IMR-90 (cell line): ENCODE measurements around the gene KCTD19. TPM values are rescaled to one million over a fixed set of nuclear protein-coding genes. Genes with fewer than 3 reads are reported as not detected.
A peak's percentile ranks its signal among the peaks of the same experiment; 100 is the strongest.

Experiments used
- ATAC-seq: fragments of 200-7000 bp; cut with Tn5 transposase; 2 replicates; pipeline ENCODE4 v1.9.1; 2020; ENCODE audit warnings: low read depth, mild to moderate bottlenecking, moderate library complexity
- BruUV-seq: library from RNA; stranded (reverse); fragments of 400-500 nt; replicated peaks from 2 replicates; lab custom pipeline; 2021; lab: Mats Ljungman, UMichigan
- CTCF ChIA-PET: fragments of 300-600 bp; formaldehyde crosslinking; extraction: SDS; loops from one replicate; lab custom pipeline; 2021; ENCODE audit warnings: antibody characterized with exemption; lab: Yijun Ruan, JAX
- POLR2A ChIA-PET: fragments of 300-600 bp; sonication (Branson Sonifier 250); formaldehyde crosslinking; loops from one replicate; lab custom pipeline; 2022; ENCODE audit warnings: antibody characterized with exemption; ENCODE audit not compliant: unreplicated experiment; lab: Charles Lee
- DNase-seq: peaks from one replicate; pipeline ENCODE4 v3.0.0; 2013
- H2AFZ ChIP-seq: replicated peaks from 2 replicates; pipeline ENCODE3; 2013; ENCODE audit warnings: low read length, mild to moderate bottlenecking; ENCODE audit not compliant: poor library complexity
- H2AK5ac ChIP-seq: 2 replicates; pipeline ENCODE4 v1.6.1; 2013; ENCODE audit warnings: low read depth, low read length, inconsistent platforms
- H2AK9ac ChIP-seq: replicated peaks from 2 replicates; pipeline ENCODE3; 2013; ENCODE audit warnings: mild to moderate bottlenecking, low read depth, low read length, moderate library complexity; ENCODE audit not compliant: poor library complexity
- H2BK120ac ChIP-seq: 2 replicates; pipeline ENCODE4 v1.6.1; 2013; ENCODE audit warnings: low read depth, low read length, inconsistent platforms
- H2BK15ac ChIP-seq: 3 replicates; pipeline ENCODE4 v1.6.1; 2013; ENCODE audit warnings: low read depth, low read length, inconsistent platforms
- H2BK20ac ChIP-seq: 2 replicates; pipeline ENCODE4 v1.6.1; 2013; ENCODE audit warnings: low read depth, mild to moderate bottlenecking, inconsistent platforms, low read length, moderate library complexity
- H2BK5ac ChIP-seq: 2 replicates; pipeline ENCODE4 v1.6.1; 2013; ENCODE audit warnings: mild to moderate bottlenecking, low read depth, low read length, inconsistent platforms; ENCODE audit not compliant: poor library complexity, severe bottlenecking
- H3K14ac ChIP-seq: replicated peaks from 2 replicates; pipeline ENCODE4 v1.6.1; 2013; ENCODE audit warnings: low read depth, low read length, inconsistent platforms
- H3K18ac ChIP-seq: 2 replicates; pipeline ENCODE4 v1.6.1; 2013; ENCODE audit warnings: low read depth, low read length, control low read depth
- H3K23ac ChIP-seq: 2 replicates; pipeline ENCODE4 v1.6.1; 2013; ENCODE audit warnings: low read depth, low read length, inconsistent platforms
- H3K27ac ChIP-seq: 2 replicates; pipeline ENCODE4 v1.5.1; 2013; ENCODE audit warnings: mild to moderate bottlenecking, control low read depth, low read length; ENCODE audit not compliant: insufficient read depth
- H3K27me3 ChIP-seq: 2 replicates; pipeline ENCODE4 v1.6.1; 2013; ENCODE audit warnings: low read length; ENCODE audit not compliant: control insufficient read depth, insufficient read depth
- H3K36me3 ChIP-seq: 2 replicates; pipeline ENCODE4 v1.6.1; 2013; ENCODE audit warnings: low read length, mixed read lengths; ENCODE audit not compliant: control insufficient read depth, insufficient read depth
- H3K4ac ChIP-seq: 2 replicates; pipeline ENCODE4 v1.6.1; 2013; ENCODE audit warnings: low read depth, low read length, inconsistent platforms
- H3K4me1 ChIP-seq: 2 replicates; pipeline ENCODE4 v1.6.1; 2013; ENCODE audit warnings: low read length, mixed read lengths; ENCODE audit not compliant: control insufficient read depth, insufficient read depth
- H3K4me2 ChIP-seq: 2 replicates; pipeline ENCODE4 v1.6.1; 2013; ENCODE audit warnings: low read depth, mild to moderate bottlenecking, control low read depth, low read length, moderate library complexity
- H3K4me3 ChIP-seq: 2 replicates; pipeline ENCODE4 v1.5.1; 2013; ENCODE audit warnings: low read depth, mild to moderate bottlenecking, control low read depth, low read length, moderate library complexity; ENCODE audit not compliant: insufficient read depth
- H3K56ac ChIP-seq: 2 replicates; pipeline ENCODE4 v1.6.1; 2013; ENCODE audit warnings: low read length, inconsistent platforms; ENCODE audit not compliant: insufficient read depth; ENCODE audit errors: extremely low read depth
- H3K79me1 ChIP-seq, 2 experiments: 2 replicates each; pipeline ENCODE4 v1.6.1; 2013; ENCODE audit warnings: low read length in 2 of 2, inconsistent platforms in 1 of 2, low read depth in 1 of 2
- H3K9ac ChIP-seq: 2 replicates; pipeline ENCODE4 v1.6.1; 2013; ENCODE audit warnings: low read depth, low read length, control low read depth
- H3K9me1 ChIP-seq: 2 replicates; pipeline ENCODE4 v1.6.1; 2013; ENCODE audit warnings: low read length, inconsistent platforms; ENCODE audit not compliant: insufficient read depth
- H3K9me3 ChIP-seq: 2 replicates; pipeline ENCODE4 v1.6.1; 2013; ENCODE audit warnings: low read length; ENCODE audit not compliant: control insufficient read depth, insufficient read depth
- H4K20me1 ChIP-seq: 2 replicates; pipeline ENCODE4 v1.6.1; 2013; ENCODE audit warnings: low read length, inconsistent platforms; ENCODE audit not compliant: insufficient read depth
- H4K5ac ChIP-seq: 2 replicates; pipeline ENCODE4 v1.6.1; 2013; ENCODE audit warnings: mild to moderate bottlenecking, low read depth, low read length, control low read depth
- H4K8ac ChIP-seq, 2 experiments: 2 replicates each; pipeline ENCODE4 v1.6.1; 2013; ENCODE audit warnings: low read depth in 2 of 2, low read length in 2 of 2, control low read depth in 1 of 2, inconsistent platforms in 1 of 2
- H4K91ac ChIP-seq: 2 replicates; pipeline ENCODE4 v1.6.1; 2013; ENCODE audit warnings: low read depth, low read length, inconsistent platforms; ENCODE audit not compliant: insufficient read depth
- BHLHE40 ChIP-seq: fragments of 150-350 bp; IDR thresholded peaks from 2 replicates; pipeline ENCODE4 v1.6.1; 2016; ENCODE audit warnings: mild to moderate bottlenecking, low read depth, low read length
- FOS ChIP-seq: fragments of 150-350 bp; IDR thresholded peaks from 2 replicates; pipeline ENCODE4 v1.6.1; 2016; ENCODE audit warnings: low read depth, low read length
- MAFK ChIP-seq: IDR thresholded peaks from 2 replicates; pipeline ENCODE4 v1.6.1; 2012; ENCODE audit warnings: low read depth, low read length, improper control_type of control experiment
- NFE2L2 ChIP-seq: fragments of 150-350 bp; IDR thresholded peaks from 2 replicates; pipeline ENCODE4 v1.6.1; 2016; ENCODE audit warnings: low read depth, mild to moderate bottlenecking, low read length
- RCOR1 ChIP-seq: IDR thresholded peaks from 2 replicates; pipeline ENCODE4 v1.6.1; 2012; ENCODE audit warnings: mild to moderate bottlenecking, low read length, improper control_type of control experiment; ENCODE audit not compliant: insufficient replicate concordance
- RFX5 ChIP-seq: IDR thresholded peaks from 2 replicates; pipeline ENCODE4 v1.8.0; 2012; ENCODE audit warnings: low read depth, mild to moderate bottlenecking, low read length, moderate library complexity
- WGBS, 2 experiments: methylation state at CpG; one replicate each; pipeline versions ENCODE4 v1.1.5 to v1.1.7; 2013; ENCODE audit warnings: missing lambda C conversion rate in 2 of 2; ENCODE audit not compliant: insufficient read length in 1 of 2; ENCODE audit errors: extremely low coverage in 2 of 2; 5-methylcytosine and 5-hydroxymethylcytosine counted together
- dilution Hi-C: fragments of 300-500 bp; cut with HindIII; formaldehyde crosslinking; loops from one replicate; pipeline ENCODE4 v1.14.3; 2018; ENCODE audit warnings: low sequenced_read_pairs; ENCODE audit not compliant: unreplicated experiment
- in situ Hi-C: fragments of 300-500 bp; cut with MboI; formaldehyde crosslinking; loops from 3 replicates; pipeline ENCODE4 v1.14.3; 2019; ENCODE audit warnings: low sequenced_read_pairs, inconsistent platforms, mixed read lengths
- intact Hi-C: fragments of 100-400 bp; cut with micrococcal nuclease; formaldehyde crosslinking; loops from 2 replicates; pipeline ENCODE4 v1.10.0; 2022
- polyA plus RNA-seq, 3 experiments: library from polyadenylated mRNA; depleted of rRNA; stranded (reverse); fragments of >200 nt; gene quantifications; 2 replicates each; pipeline ENCODE4 v1.2.3, GENCODE V29; 2012; ENCODE audit warnings: low replicate concordance in 1 of 3
- total RNA-seq: library from RNA; depleted of rRNA; stranded (reverse); fragments of >200 nt; gene quantifications from 2 replicates; pipeline ENCODE4 v1.2.3, GENCODE V29; 2012
- TF ChIP-seq, protein P1 (sequence below): fragments of 150-350 bp; IDR thresholded peaks from 2 replicates; pipeline ENCODE4 v1.6.1; 2017; ENCODE audit warnings: mild to moderate bottlenecking, antibody characterized with exemption, low read length, low read depth

The KCTD19 gene
- total and polyA plus RNA-seq, 2 of the 4 experiments (the other 2 are of a cell fraction): under 0.01 to 0.07 TPM

DNA sequence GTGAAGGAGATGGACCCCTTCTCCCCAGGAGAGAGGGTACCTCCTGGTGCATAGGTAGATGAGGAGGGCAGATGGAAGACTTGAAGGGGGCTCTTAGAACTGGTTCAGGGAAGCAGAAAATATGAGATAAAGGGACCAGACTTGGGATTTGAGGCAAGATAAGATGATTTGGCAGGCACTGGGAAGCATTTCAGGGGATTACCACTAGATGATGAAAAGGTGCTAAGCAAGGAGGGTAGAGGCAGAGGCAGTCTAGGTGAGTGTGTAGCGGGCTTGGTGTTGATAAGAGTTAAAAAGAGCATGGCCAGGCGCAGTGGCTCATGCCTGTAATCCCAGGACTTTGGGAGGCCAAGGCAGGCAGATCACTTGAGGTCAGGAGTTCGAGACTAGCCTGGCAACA, 63.3 kb downstream of the KCTD19 start:
- ATAC-seq: no peak
- Histone ChIP-seq H3K4me2 (no peak overlapping the region), H3K27ac (no peak overlapping the region), H2BK20ac (no peak overlapping the region), H3K79me1 (no peaks in the 10 kb centered on the region; a peak in 1 of 4 replicates), H2BK15ac (no peak overlapping the region), H3K36me3 (no peaks in the 10 kb centered on the region), H4K20me1 (no peaks in the 10 kb centered on the region), H3K56ac (no peak overlapping the region), H3K4me3 (no peak overlapping the region), H4K91ac (no peak overlapping the region), H3K9ac (no peak overlapping the region), H3K14ac (no peak overlapping the region), H2AK5ac (peak overlapping the region; percentile 53; the same call in 1 of the 2 replicates), H4K5ac (no peak overlapping the region), H3K4me1 (peaks cover 4% of the 10 kb centered on the region), H2BK120ac (no peak overlapping the region), H3K4ac (no peak overlapping the region), H4K8ac (no peak overlapping the region), H3K9me3 (no peaks in the 10 kb centered on the region), H2AFZ (no peak overlapping the region), H2AK9ac (no peak overlapping the region), H3K23ac (no peak overlapping the region), H3K27me3 (no peaks in the 10 kb centered on the region), H3K9me1 (peaks cover 8% of the 10 kb centered on the region; the same call in 1 of the 2 replicates), H3K18ac (no peak overlapping the region), H2BK5ac (no peak overlapping the region)
- dilution Hi-C loops (no loop called here), in situ Hi-C loops (no loop called here), intact Hi-C loops (loop anchor here (5.0 kb wide), 1 partner anchor 164 kb away; no protein-coding TSS in a partner anchor)
- CTCF ChIA-PET: no interaction called here
- no peak for DNase-seq
- TF ChIP-seq MAFK (no peak), FOS (no peak), RFX5 (no peak), BHLHE40 (no peak), NFE2L2 (no peak), RCOR1 (no peak)
- TF ChIP-seq, protein P1, sequence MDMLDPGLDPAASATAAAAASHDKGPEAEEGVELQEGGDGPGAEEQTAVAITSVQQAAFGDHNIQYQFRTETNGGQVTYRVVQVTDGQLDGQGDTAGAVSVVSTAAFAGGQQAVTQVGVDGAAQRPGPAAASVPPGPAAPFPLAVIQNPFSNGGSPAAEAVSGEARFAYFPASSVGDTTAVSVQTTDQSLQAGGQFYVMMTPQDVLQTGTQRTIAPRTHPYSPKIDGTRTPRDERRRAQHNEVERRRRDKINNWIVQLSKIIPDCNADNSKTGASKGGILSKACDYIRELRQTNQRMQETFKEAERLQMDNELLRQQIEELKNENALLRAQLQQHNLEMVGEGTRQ: no peak
- WGBS, 2 experiments: 100% methylated on average over 3 of the region's 3 CpGs; no CpG with 5 or more reads in 1 of the 2 experiments
- no TSS peak for BruUV-seq
- POLR2A ChIA-PET: no interaction called here
